HG03354 (cell line): ENCODE results near the gene POLR1G.
"Not testable (repeated sequence)": the region's sequence is repeated elsewhere in the genome, so short reads cannot be mapped to it uniquely, and the experiment has no call there.

Experiments
- ATAC-seq: cut with Tn5 transposase; IDR thresholded peaks from one replicate; pipeline ENCODE4 v1.9.1; 2021; ENCODE audit warnings: mild to moderate bottlenecking; ENCODE audit not compliant: unreplicated experiment, poor library complexity, severe bottlenecking

POLR1G gene

DNA sequence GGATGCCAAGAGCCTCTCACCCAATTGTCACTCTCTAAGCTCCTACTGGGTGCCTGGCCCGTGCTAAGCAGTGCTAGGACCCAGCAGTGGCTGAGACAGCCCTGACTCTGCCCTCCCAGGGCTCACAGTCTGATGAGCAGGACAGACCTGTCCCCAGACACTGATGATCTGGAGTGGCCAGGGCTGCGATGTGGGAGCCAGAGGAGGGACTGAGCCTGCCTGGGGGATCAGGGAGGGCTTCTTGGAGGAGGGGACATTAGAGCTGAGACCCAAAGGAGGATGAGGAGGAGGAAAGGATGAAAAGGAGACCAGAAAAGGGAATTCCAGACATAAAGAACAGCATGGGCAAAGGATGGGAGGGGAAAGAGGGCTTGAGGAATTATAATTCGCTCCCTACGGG lies 10.7 kb downstream of the POLR1G start:
- no peak for ATAC-seq

DNA sequence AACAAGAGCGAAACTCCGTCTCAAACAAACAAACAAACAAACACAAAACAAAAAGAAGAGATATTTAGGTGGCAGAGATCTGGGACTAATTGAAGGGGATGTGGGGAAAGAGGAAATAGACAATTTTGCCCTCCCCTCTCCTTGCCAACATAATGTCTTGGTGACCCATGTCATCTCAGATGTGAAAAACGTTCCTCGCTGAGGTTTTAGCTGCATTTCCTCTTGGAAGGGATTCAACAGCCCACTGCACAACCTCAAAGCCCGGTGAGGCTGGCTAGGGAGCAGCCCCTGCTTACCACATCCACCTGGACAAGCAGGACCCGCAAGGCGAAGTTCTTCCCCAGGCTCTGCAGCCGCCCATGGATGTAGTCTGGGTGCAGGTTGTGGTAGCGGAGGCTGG lies 12.4 kb downstream of the POLR1G start:
- no peak for ATAC-seq

DNA sequence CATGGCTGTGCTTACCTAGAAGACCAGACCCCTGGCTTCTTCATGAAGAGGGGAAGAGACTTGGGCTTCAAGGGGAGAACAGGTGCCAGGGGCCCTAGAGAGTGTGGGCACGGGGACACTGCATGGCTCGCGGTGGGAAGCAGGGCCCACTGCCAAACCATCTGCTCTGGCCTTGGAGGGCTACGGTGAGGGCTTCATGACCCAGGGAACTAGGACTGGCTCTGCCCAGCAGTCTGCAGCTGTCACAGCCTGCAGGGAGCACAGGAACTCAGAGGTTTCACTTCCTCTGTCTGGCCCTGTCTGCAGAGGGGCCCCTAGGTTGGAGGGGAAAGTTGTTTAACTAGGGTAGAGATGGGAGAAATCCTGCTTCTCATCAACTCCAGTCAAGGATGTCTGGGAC lies 13.0 kb downstream of the POLR1G start:
- peak; percentile 61 for ATAC-seq

DNA sequence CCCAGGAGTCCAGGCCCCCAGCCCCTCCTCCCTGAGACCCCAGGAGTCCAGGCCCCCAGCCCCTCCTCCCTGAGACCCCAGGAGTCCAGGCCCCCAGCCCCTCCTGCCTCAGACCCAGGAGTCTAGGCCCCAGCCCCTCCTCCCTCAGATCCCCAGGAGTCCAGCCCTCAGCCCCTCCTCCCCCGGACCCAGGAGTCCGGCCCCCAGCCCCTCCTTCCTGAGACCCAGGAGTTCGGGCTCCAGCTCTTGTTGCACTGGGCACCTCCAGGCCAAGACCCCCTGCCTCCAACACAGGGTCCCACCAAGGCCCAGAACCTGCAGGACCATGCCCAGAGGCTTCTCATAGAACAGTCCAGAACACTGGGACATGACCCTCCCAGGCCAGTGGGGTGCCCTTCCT lies 13.5 kb downstream of the POLR1G start:
- ATAC-seq = no peak

DNA sequence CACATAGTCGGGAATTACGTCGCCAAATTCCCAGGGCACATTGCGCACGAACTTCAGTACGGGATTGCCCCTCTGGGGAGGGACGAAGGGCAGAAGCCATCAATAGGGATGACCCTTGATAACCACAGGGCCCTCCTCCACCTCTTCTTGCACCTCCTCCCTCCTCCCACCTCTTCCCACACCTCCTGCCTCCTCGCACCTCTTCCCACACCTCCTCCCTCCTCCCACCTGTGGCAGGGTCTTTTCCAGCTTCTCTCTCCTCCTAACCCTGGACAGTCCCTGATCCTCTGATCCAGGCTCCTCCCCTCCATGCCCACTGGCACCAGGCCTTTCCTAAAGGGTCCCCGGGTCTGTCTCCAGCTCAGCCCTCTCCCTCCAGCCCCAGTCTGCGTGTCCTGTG lies 13.9 kb downstream of the POLR1G start:
- ATAC-seq = no peak

DNA sequence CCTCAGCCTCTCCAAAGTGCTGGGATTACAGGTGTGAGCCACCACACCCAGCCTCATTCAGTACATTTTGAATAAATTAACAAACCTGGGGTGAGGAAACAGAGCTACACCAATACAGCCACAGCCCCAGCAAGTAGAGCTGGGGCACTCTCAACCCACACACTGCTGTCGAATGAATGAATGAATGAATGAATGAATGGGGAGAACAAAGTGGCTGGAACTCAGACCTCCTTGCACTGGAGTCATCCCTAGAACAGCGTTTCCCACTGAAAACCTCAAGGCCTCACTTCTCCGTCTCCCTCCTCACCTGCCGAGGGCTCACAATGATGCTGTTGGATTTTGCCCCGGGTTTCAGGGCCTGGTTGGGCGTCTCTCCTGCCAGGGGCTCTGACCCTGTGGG lies 14.4 kb downstream of the POLR1G start:
- no peak for ATAC-seq

DNA sequence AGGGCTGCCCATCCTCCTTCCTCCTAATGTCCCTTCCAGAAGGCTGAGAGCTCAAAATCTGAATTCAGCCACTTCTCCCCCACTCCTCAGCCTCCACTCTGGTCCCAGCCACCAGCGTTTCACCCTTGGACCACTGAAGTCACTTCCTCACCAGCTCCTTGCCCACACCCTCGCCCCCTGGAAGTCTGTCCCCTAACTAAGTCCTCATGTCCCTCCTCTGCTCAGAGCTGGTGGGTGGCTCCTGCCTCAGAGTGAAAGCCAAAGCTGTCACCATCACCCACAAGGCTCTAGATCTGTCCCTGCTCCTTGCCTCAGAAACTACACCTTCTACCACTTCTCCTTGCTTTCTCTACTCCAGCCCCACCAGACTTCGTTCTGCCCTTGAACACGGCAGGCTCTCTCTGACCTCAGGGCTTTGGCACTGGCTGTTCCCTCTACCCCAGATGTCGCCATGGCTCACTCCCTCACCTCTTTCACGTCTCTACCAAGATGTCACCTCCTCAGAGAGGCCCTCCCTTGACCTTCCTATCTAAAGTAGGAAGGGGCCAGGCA lies 15.6 kb downstream of the POLR1G start:
- ATAC-seq = no peak

DNA sequence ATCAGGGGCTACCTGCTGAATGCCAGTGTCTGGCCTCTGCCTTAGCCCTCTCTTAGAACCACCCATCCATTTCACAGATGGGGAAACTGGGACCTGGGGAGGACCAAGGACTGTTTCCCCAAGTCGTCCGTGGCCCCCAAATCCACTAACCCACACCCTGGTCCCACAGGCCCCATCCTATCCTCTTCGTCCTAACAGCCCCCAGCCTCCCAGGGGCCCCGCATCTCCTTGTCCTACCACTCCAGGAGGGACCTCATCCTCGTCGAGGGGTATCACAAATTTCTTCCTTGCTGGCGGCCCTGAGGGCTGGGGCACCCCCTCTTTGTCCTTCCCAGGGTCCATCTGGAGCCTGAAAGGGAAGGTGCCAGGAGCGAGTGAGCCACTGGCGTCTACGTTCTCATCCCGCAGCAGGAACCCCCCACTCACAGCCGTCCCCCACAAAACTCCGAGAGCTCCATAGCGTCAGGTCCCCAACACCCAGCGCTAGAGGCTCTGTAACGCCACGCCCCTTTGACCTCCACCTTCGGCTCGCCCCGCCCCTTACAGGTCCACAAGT lies 16.7 kb downstream of the POLR1G start:
- no peak for ATAC-seq

DNA sequence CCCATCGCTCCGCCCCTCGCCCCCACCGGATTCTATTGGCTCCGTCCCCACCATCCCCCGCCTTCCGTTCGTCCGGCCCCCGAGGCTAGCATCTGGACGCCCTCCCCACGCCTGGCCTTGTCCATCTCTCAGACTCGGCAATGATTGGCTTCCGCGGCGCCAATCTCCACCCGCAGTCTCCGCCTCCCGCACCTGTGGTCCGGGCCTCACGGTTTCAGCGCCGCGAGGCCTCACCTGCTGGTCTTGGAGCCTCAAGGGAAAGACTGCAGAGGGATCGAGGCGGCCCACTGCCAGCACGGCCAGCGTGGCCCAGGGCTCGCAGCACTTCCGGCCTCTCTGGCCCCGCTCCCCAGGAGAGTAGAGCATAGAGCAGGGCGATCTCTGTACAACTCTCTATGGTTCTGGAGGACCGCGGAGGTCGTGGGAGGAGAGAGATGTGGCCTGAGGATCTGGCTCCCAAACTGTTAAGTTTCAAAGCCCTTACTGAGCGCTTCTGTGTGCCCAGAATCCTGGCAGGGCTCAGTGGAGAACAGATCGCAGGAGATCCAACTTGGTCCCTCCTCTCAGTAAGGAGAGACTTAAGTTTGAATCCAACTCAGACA lies 17.2 kb downstream of the POLR1G start, which contains the start of gene ERCC1:
ERCC1 (minus strand) TSS at position 329 of the 602 bp plus-strand sequence. CDS start 543 bp downstream, outside the sequence.
- ATAC-seq = peak; percentile 69

DNA sequence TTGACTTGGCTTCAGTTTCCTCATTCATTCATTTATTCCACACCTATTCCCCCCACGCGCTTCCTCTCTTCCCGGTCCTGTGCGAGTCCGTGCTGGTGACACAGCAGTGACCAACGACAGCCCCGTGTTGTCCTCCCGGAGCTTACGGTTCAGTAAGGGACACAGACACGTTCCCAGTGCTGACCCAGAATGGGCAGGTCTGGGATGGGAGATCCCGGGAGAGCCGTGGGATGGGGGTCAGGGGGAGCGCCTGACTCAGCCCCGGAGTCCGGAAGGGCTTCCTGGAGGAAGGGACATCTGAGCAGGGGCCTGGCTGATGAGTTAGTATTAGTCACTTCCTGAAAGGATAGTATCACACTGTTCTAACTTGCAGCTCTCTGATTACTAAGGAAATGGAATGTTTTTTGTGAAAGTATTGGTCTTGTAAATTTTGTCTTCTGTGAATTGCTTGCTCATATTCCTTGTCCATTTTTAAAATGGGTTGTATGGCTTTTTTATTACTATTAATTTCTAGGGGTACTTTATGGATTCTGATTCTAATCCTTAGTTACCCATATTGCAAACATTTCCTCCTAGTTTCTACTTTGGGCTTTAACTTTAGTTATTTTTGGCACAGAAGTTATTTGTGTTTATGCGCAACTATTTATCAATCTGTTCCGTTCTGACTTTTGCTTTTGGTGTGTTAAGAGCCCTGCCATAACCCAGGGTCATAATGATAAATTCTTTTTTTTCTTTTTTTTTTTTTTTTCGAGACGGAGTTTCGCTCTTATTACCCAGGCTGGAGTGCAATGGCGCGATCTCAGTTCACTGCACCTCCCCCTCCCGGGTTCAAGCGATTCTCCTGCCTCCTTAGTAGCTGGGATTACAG lies 18.0 kb downstream of the POLR1G start:
- peak; percentile 25 for ATAC-seq

DNA sequence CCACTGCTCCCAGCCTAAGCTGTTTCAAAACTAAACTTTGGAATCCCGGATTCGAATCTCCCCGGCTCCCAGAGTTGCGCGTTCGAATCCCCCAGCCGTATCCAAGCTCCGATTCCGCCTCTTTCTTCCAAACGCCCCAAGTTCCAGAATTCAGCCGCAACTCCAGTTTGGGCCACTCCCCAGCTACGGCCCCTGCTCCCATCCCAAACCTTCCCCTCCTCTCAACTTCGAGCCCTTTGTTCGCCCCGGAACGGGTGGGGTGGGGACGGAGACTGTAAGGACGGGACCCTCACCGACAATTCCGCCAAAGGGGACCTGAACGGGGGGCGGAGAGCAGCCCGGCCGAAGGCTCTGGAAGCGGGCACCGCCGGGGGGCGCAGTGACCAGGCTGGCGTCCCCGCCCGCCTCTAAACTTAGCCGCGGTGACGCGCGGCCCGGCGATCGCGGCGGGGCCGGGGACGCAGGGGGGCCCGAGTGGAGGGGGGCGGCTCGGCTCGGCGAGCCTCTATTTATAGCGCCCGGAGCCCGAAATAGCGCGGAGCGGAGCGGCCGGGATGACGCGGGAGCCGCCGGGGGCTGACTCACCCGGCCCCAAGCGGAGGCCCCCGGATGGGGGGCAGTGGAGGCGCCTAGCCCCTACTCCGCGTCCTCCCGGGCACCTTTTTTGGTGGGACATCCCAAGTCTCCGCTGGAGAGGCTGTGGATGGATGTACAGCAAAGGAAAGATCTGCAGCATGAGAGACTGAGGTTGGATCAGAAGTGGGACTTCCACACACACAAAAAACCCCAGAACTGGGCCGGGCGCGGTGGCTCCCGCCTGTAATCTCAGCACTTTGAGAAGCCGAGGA lies 22.2 kb downstream of the POLR1G start:
- no peak for ATAC-seq

DNA sequence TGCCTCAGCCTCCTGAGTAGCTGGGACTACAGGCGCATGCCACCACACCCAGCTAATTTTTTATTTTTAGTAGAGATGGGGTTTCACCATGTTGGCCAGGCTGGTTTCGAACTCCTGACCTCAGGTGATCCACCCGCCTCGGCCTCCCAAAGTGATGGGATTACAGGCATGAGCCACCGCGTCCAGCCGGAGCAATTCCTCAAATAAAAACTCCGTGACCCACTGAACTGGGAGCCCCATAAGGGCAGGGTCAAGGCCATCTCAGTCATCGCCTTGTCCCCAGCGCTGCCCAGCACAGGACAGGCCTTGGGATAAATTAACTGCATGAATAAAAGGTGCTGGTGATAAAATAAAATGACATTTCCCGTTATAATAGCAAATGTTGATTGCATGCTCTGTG lies 23.5 kb downstream of the POLR1G start:
- not testable (repeated sequence) for ATAC-seq

DNA sequence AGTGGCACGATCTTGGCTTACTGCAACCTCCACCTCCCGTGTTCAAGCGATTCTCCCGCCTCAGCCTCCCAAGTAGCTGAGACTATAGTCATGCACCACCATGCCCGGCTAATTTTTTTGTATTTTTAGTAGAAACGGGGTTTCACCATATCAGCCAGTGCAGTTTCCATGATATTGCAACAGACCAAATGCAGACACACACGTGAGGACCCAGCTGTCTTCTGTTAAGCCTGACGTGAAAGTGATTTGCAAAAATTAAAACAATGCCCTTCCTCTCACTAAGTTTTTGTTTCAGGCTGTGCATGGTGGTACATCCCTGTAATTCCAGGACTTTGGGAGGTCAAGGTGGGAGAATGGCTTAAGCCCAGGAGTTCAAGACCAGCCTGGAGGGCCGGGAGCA lies 24.6 kb downstream of the POLR1G start:
- not testable (repeated sequence) for ATAC-seq

DNA sequence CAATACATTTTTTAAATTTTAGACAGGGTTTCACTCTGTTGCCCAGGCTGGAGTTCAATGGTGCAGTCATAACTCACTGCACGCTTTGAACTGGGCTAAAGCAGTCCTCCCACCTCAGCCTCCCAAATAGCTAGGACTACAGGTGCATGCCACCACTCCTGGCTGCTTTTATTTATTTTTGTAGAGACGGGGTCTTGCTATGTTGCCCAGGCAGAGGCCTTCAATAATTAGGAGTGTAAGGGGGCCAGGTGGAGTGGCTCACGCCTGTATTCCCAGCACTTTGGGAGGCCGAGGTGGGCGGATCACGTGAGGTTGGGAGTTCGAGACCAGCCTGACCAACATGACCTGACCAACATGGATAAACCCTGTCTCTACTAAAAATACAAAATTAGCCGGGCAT lies 26.1 kb downstream of the POLR1G start:
- ATAC-seq = not testable (repeated sequence)

DNA sequence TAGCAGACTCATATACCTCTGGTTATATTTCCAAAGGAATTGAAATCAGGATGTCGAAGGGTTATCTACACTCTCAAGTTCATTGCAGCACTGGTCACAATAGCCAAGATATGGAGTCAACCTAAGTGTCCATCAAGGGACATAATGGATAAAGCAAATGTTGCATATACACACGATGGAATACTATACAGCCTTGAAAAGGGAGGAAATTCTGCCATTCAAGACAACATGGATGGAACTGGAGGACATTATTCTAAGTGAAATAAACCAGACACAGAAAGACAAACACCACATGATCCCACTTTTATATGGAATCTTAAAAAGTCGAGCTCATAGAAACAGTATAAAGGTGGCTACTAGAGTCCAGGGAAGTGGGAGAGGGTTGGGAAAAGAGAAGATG lies 30.9 kb downstream of the POLR1G start:
- no peak for ATAC-seq

DNA sequence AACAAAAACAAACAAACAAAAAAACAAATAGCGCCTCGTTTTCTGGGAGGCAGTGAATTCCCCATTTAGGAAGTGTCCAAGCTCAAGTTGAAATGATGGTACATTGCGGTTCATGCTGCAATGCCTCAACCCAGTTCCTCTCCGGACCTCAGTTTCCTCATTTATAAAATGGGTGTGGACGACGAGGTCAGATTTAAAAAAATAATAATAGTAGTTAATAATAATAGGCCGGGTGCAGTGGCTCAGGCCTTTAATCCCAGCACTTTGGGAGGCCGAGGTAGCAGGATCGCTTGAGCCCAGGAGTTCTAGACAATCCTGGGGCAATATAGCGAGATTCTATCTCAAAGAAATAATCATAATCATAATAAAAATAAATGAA lies 32.7 kb downstream of the POLR1G start:
- ATAC-seq = no peak

DNA sequence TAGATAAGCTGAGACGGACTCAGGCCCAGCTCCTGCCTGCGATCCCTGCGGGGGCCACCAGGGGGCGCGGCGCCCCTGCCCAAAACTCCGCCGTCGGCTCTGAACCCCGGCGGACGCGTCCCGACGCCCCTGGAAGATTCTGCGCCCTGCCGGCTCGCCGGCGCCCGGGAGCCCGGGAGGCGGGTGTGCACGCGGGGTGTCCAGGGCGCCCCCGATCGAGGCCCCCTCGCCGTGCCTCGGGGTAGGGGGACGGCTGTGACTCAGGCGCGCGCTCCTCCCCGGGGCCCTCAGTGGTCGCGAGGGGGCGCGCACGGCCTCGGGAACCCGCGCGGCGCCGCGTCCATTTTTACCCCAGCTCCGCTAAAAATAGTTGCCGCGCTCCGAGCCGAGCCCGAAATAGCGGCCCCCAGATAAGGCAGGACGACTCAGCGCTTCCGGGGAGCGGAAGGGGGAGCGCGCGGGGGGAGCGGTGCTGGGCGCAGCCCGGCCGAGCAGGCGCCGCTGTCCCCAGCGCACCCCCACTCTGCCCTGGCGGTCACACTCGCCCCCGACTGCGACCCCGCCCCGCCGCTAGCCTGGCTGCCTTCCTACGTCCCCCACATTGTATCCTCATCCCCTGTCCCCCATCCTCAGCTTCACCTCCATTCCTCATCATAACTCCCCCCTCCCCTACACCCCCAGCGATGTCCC lies 33.3 kb downstream of the POLR1G start:
- peak; percentile 55 for ATAC-seq

DNA sequence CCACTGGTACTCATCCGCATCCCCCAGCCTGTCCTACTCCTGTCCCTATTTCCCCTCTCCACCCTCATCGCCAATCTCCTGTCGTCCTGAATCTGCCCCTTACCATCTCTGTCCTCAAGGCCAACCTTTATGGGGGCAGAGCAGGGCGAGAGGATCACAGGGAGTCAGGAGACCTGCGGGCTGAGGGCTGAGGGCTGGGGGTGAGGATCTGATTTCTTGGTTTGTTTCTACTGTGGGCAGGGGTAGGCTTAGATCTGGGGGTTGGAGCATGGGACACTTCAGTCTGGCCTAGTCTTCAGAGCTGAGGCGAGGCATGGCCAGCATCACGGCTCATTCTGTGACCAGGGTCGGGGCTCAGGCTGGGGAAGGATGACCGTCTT lies 33.8 kb downstream of the POLR1G start:
- no peak for ATAC-seq

DNA sequence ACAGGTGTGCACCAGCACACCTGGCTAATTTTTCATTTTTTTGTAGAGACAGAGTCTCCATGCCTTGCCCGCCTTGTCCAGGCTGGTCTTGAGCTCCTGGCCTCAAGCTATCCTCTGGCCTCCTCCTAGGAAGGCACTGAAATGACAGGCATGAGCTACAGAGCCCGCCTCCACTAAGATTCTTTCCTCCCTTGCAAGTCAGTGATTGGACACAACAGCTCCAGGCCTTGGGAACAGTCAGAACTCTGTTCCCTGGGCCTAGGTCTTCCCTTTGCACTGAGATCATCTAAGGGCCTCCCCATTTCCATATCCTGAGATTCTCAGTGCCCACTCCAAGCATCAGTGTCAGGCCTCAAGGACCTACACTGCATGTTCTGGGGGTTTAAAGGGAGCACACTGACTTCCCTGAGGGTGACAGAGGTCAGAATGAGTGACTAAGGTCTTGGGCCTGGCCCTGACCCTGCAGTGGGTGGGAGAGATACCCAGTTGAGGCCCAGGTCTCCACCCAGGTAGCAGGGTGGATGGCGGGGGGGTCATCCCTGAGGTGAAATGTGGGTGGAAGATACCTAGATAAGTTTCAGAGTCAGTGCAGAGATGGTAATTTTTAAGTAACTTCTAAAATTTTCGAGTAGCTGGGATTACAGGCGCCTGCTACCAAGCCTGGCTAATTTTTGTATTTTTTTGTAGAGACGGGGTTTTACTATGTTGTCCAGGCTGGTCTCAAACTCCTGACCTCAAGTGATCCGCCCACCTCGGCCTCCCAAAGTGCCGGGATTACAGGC lies 34.6 kb downstream of the POLR1G start:
- no peak for ATAC-seq
